GM06990 (cell line): ENCODE results near the gene PPRC1.

ENCODE experiments used
- DNase-seq: peaks from one replicate; pipeline ENCODE4 v3.0.0-alpha.2; 2011; ENCODE audit not compliant: insufficient read length; ENCODE audit errors: extremely low read depth
- H3K27me3 ChIP-seq: replicated peaks from 2 replicates; pipeline ENCODE4 v1.6.0; 2011; ENCODE audit warnings: low read length; ENCODE audit not compliant: control insufficient read depth, insufficient read depth
- H3K36me3 ChIP-seq: 2 replicates; pipeline ENCODE4 v1.5.1; 2011; ENCODE audit warnings: low read length; ENCODE audit not compliant: control insufficient read depth, insufficient read depth
- H3K4me3 ChIP-seq: replicated peaks from 2 replicates; pipeline ENCODE4 v1.5.1; 2011; ENCODE audit warnings: low read depth, mild to moderate bottlenecking, control low read depth, low read length
- CTCF ChIP-seq: IDR thresholded peaks from 2 replicates; pipeline ENCODE4 v1.5.1; 2011; ENCODE audit warnings: low read length, control low read depth, mild to moderate bottlenecking, inconsistent platforms; ENCODE audit not compliant: insufficient read depth, poor library complexity, severe bottlenecking

The PPRC1 gene

GRCh38 chr10:102163342-102163989 lies 30.6 kb downstream of the PPRC1 start:
- no peak for DNase-seq
- Histone ChIP-seq H3K4me3 (no peak overlapping the region), H3K36me3 (peaks cover 29% of the 10 kb centered on the region), H3K27me3 (no peaks in the 10 kb centered on the region)
- TF ChIP-seq CTCF = no peak

- H3K4me3 ChIP-seq = no peak overlapping the region
These were observed 35.0 kb downstream of the PPRC1 start for GRCh38 chr10:102167861-102168260.

GRCh38 chr10:102170602-102171001 lies 37.8 kb downstream of the PPRC1 start:
- TF ChIP-seq CTCF = no peak
- Histone ChIP-seq H3K4me3 (no peak overlapping the region), H3K27me3 (no peaks in the 10 kb centered on the region), H3K36me3 (no peaks in the 10 kb centered on the region)
- no peak for DNase-seq

More at GRCh38 chr10:102167861-102168260, 35.0 kb downstream of the PPRC1 start:
- Histone ChIP-seq H3K36me3 (peaks cover 5% of the 10 kb centered on the region), H3K27me3 (no peaks in the 10 kb centered on the region)
- no peak for DNase-seq
- TF ChIP-seq CTCF = no peak

- no peak for DNase-seq
- no peak overlapping the region for H3K4me3 ChIP-seq
- H3K36me3 ChIP-seq = no peaks in the 10 kb centered on the region
- H3K27me3 ChIP-seq = no peaks in the 10 kb centered on the region
- TF ChIP-seq CTCF = no peak
These were observed 39.4 kb downstream of the PPRC1 start for GRCh38 chr10:102172288-102172687.

- TF ChIP-seq CTCF = no peak
- H3K27me3 ChIP-seq = no peaks in the 10 kb centered on the region
- H3K4me3 ChIP-seq = no peak overlapping the region
- no peak for DNase-seq
- no peaks in the 10 kb centered on the region for H3K36me3 ChIP-seq
These were observed 42.6 kb downstream of the PPRC1 start for GRCh38 chr10:102175415-102175814.

GRCh38 chr10:102184606-102185005 lies 51.8 kb downstream of the PPRC1 start:
- Histone ChIP-seq H3K36me3 (no peaks in the 10 kb centered on the region), H3K27me3 (no peaks in the 10 kb centered on the region), H3K4me3 (no peak overlapping the region)
- no peak for TF ChIP-seq CTCF
- no peak for DNase-seq
